GM08714 (cell line): ENCODE data around the gene CRTC1.
"Not testable (repeated sequence)": the region's sequence is repeated elsewhere in the genome, so short reads cannot be mapped to it uniquely, and the experiment has no call there.

Experiments
- H3K4me3 ChIP-seq: fragments of 200-500 bp; sonication (Bioruptor generic); 2 replicates; pipeline ENCODE4 v1.5.1; 2014; ENCODE audit warnings: mild to moderate bottlenecking, low read length, inconsistent platforms
- ZNF274 ChIP-seq: IDR thresholded peaks from 2 replicates; pipeline ENCODE4 v1.6.1; 2012; ENCODE audit warnings: mild to moderate bottlenecking, low read depth, low read length

The CRTC1 gene

GRCh38 chr19:18713550-18714117 is 30.2 kb downstream of the CRTC1 start:
- H3K4me3 ChIP-seq: no peak overlapping the region
- no peak for TF ChIP-seq ZNF274

GRCh38 chr19:18715416-18715815 is 31.9 kb downstream of the CRTC1 start:
- H3K4me3 ChIP-seq: no peak overlapping the region
- TF ChIP-seq ZNF274: no peak

GRCh38 chr19:18716857-18717256 is 33.4 kb downstream of the CRTC1 start:
- H3K4me3 ChIP-seq: no peak overlapping the region
- TF ChIP-seq ZNF274: no peak

- no peak for TF ChIP-seq ZNF274
- H3K4me3 ChIP-seq: no peak overlapping the region
These were observed 34.1 kb downstream of the CRTC1 start for GRCh38 chr19:18717601-18718000.

- no peak overlapping the region for H3K4me3 ChIP-seq
- no peak for TF ChIP-seq ZNF274
These were observed 34.6 kb downstream of the CRTC1 start for GRCh38 chr19:18718015-18718526.

- H3K4me3 ChIP-seq: no peak overlapping the region
- TF ChIP-seq ZNF274: no peak
These were observed 35.5 kb downstream of the CRTC1 start for GRCh38 chr19:18718846-18719458.

GRCh38 chr19:18719541-18719940 is 36.1 kb downstream of the CRTC1 start:
- H3K4me3 ChIP-seq: no peak overlapping the region
- TF ChIP-seq ZNF274: no peak

GRCh38 chr19:18723871-18724377 is 40.4 kb downstream of the CRTC1 start:
- TF ChIP-seq ZNF274: no peak
- no peak overlapping the region for H3K4me3 ChIP-seq

GRCh38 chr19:18725841-18726770 is 42.6 kb downstream of the CRTC1 start:
- no peak for TF ChIP-seq ZNF274
- no peak overlapping the region for H3K4me3 ChIP-seq

GRCh38 chr19:18726846-18727245 is 43.4 kb downstream of the CRTC1 start:
- no peak for TF ChIP-seq ZNF274
- H3K4me3 ChIP-seq: no peak overlapping the region

- not testable (repeated sequence) for H3K4me3 ChIP-seq
These were observed 44.1 kb downstream of the CRTC1 start for GRCh38 chr19:18727602-18728001.

- no peak for TF ChIP-seq ZNF274
- no peak overlapping the region for H3K4me3 ChIP-seq
These were observed 46.6 kb downstream of the CRTC1 start for GRCh38 chr19:18729933-18730530.

- H3K4me3 ChIP-seq: no peak overlapping the region
- TF ChIP-seq ZNF274: no peak
These were observed 47.5 kb downstream of the CRTC1 start for GRCh38 chr19:18730885-18731513.

GRCh38 chr19:18731562-18732008 is 48.1 kb downstream of the CRTC1 start:
- TF ChIP-seq ZNF274: no peak
- no peak overlapping the region for H3K4me3 ChIP-seq
